Mucosa of rectum (tissue), 2 donors: ENCODE results near the gene ISL1.

Source experiments
- H3K27ac ChIP-seq, 2 donors: one replicate each; pipeline ENCODE4 v1.7.0; 2013; ENCODE audit warnings: inconsistent platforms in 2 of 2, low read depth in 2 of 2, low read length in 2 of 2
- H3K27me3 ChIP-seq, 2 donors: one replicate each; pipeline ENCODE4 v1.7.0; 2013; ENCODE audit warnings: low read length in 2 of 2; ENCODE audit not compliant: control insufficient read depth in 2 of 2, insufficient read depth in 2 of 2
- H3K36me3 ChIP-seq, 2 donors: one replicate each; pipeline ENCODE4 v1.7.0; 2013; ENCODE audit warnings: low read length in 2 of 2; ENCODE audit not compliant: control insufficient read depth in 2 of 2, insufficient read depth in 2 of 2
- H3K4me1 ChIP-seq, 2 donors: one replicate each; pipeline ENCODE4 v1.7.0; 2013; ENCODE audit warnings: low read length in 2 of 2, mild to moderate bottlenecking in 1 of 2; ENCODE audit not compliant: control insufficient read depth in 2 of 2, insufficient read depth in 2 of 2
- H3K4me3 ChIP-seq, 2 donors: one replicate each; pipeline ENCODE4 v1.7.0; 2013; ENCODE audit warnings: low read length in 2 of 2
- H3K9ac ChIP-seq, 2 donors: one replicate each; pipeline ENCODE4 v1.7.0; 2013; ENCODE audit warnings: low read length in 2 of 2, low read depth in 1 of 2, mild to moderate bottlenecking in 1 of 2
- H3K9me3 ChIP-seq, 2 donors: one replicate each; pipeline ENCODE4 v1.7.0; 2013; ENCODE audit warnings: low read length in 2 of 2; ENCODE audit not compliant: control insufficient read depth in 2 of 2
- donor health status: healthy.
- donor health status: Normal muscosa, but diverticular disease.

ISL1 gene

GRCh38 chr5:51377151-51378060 is 5.8 kb upstream of the ISL1 start:
- no peak overlapping the region for H3K27ac ChIP-seq
- no peak overlapping the region for H3K9ac ChIP-seq
- H3K4me3 ChIP-seq = no peak overlapping the region
- no peaks in the 10 kb centered on the region for H3K4me1 ChIP-seq
- H3K9me3 ChIP-seq = no peaks in the 10 kb centered on the region
- H3K36me3 ChIP-seq = no peaks in the 10 kb centered on the region
- H3K27me3 ChIP-seq = peaks cover 35 to 60% of the 10 kb centered on the region in 2 donors

GRCh38 chr5:51378061-51378409 is 5.2 kb upstream of the ISL1 start:
- H3K4me1 ChIP-seq = peaks cover 0 to 6% of the 10 kb centered on the region in 2 donors
- no peak overlapping the region for H3K9ac ChIP-seq
- peaks cover 35 to 66% of the 10 kb centered on the region in 2 donors for H3K27me3 ChIP-seq
- no peaks in the 10 kb centered on the region for H3K9me3 ChIP-seq
- peak overlapping the region in 1 of 2 donors; percentile 13 for H3K27ac ChIP-seq
- no peak overlapping the region for H3K4me3 ChIP-seq
- H3K36me3 ChIP-seq = no peaks in the 10 kb centered on the region

GRCh38 chr5:51378448-51379330 is 4.6 kb upstream of the ISL1 start:
- Histone ChIP-seq H3K27ac (peak overlapping the region in 1 of 2 donors; percentile 13), H3K36me3 (no peaks in the 10 kb centered on the region), H3K4me1 (peaks cover 0 to 6% of the 10 kb centered on the region in 2 donors), H3K9ac (no peak overlapping the region), H3K4me3 (peak overlapping the region; percentile 14 to 21), H3K9me3 (no peaks in the 10 kb centered on the region), H3K27me3 (peaks cover 39 to 69% of the 10 kb centered on the region in 2 donors)

- H3K27ac ChIP-seq = peak overlapping the region in 1 of 2 donors; percentile 13
- no peaks in the 10 kb centered on the region for H3K9me3 ChIP-seq
- no peaks in the 10 kb centered on the region for H3K36me3 ChIP-seq
- peak overlapping the region in 1 of 2 donors; percentile 21 for H3K4me3 ChIP-seq
- H3K4me1 ChIP-seq = peaks cover 0 to 6% of the 10 kb centered on the region in 2 donors
- peaks cover 42 to 74% of the 10 kb centered on the region in 2 donors for H3K27me3 ChIP-seq
- H3K9ac ChIP-seq = no peak overlapping the region
Measured at GRCh38 chr5:51379331-51379700, 3.9 kb upstream of the ISL1 start.

- Histone ChIP-seq H3K27me3 (peaks cover 42 to 79% of the 10 kb centered on the region in 2 donors), H3K9ac (peak overlapping the region in 1 of 2 donors; percentile 6)
Measured at GRCh38 chr5:51380603-51381207, 2.5 kb upstream of the ISL1 start.

GRCh38 chr5:51381761-51382474 is 1.3 kb upstream of the ISL1 start:
- peak overlapping the region in 1 of 2 donors; percentile 82 for H3K27ac ChIP-seq
- H3K36me3 ChIP-seq = no peaks in the 10 kb centered on the region
- H3K27me3 ChIP-seq = peaks cover 41 to 83% of the 10 kb centered on the region in 2 donors
- H3K9me3 ChIP-seq = no peaks in the 10 kb centered on the region
- H3K4me3 ChIP-seq = peak overlapping the region; percentile 71 to 75
- peaks cover 0 to 6% of the 10 kb centered on the region in 2 donors for H3K4me1 ChIP-seq
- H3K9ac ChIP-seq = peak overlapping the region in 1 of 2 donors; percentile 76

More at GRCh38 chr5:51380603-51381207, 2.5 kb upstream of the ISL1 start:
- no peaks in the 10 kb centered on the region for H3K36me3 ChIP-seq
- H3K4me1 ChIP-seq = peaks cover 0 to 6% of the 10 kb centered on the region in 2 donors
- no peaks in the 10 kb centered on the region for H3K9me3 ChIP-seq
- no peak overlapping the region for H3K27ac ChIP-seq
- no peak overlapping the region for H3K4me3 ChIP-seq

GRCh38 chr5:51382521-51383130 is 622 bp upstream of the ISL1 start:
- H3K9ac ChIP-seq = peak overlapping the region; percentile 54 to 76
- no peaks in the 10 kb centered on the region for H3K36me3 ChIP-seq
- peaks cover 0 to 6% of the 10 kb centered on the region in 2 donors for H3K4me1 ChIP-seq
- peaks cover 39 to 83% of the 10 kb centered on the region in 2 donors for H3K27me3 ChIP-seq
- peak overlapping the region; percentile 67 to 82 for H3K27ac ChIP-seq
- H3K9me3 ChIP-seq = no peaks in the 10 kb centered on the region
- peak overlapping the region; percentile 71 to 75 for H3K4me3 ChIP-seq

GRCh38 chr5:51384281-51384840 is 1.1 kb downstream of the ISL1 start:
- Histone ChIP-seq H3K27me3 (peaks cover 44 to 79% of the 10 kb centered on the region in 2 donors), H3K36me3 (no peaks in the 10 kb centered on the region), H3K9ac (peak overlapping the region in 1 of 2 donors; percentile 61), H3K4me1 (peaks cover 0 to 6% of the 10 kb centered on the region in 2 donors), H3K9me3 (no peaks in the 10 kb centered on the region), H3K27ac (no peak overlapping the region), H3K4me3 (peak overlapping the region; percentile 71 to 75)

GRCh38 chr5:51385216-51385615 is 2.0 kb downstream of the ISL1 start:
- peaks cover 40 to 75% of the 10 kb centered on the region in 2 donors for H3K27me3 ChIP-seq
- H3K27ac ChIP-seq = no peak overlapping the region
- H3K9me3 ChIP-seq = no peaks in the 10 kb centered on the region
- no peaks in the 10 kb centered on the region for H3K36me3 ChIP-seq
- H3K4me1 ChIP-seq = peaks cover 0 to 6% of the 10 kb centered on the region in 2 donors
- peak overlapping the region in 1 of 2 donors; percentile 71 for H3K4me3 ChIP-seq
- H3K9ac ChIP-seq = no peak overlapping the region
